ENCODE data around the gene FAM78A.
"Not testable (repeated sequence)": the region's sequence is repeated elsewhere in the genome, so short reads cannot be mapped to it uniquely, and the experiment has no call there.

FAM78A gene

GRCh38 chr9:131259432-131259898 is 16.8 kb downstream of the FAM78A start:
- Mint-ChIP-seq H3K36me3 (ENCODE audit: insufficient read depth) (peaks cover 89% of the 10 kb centered on the region), H3K27me3 (no peaks in the 10 kb centered on the region), H3K4me3 (no peak overlapping the region), H3K4me1 (ENCODE audit: low read depth in 2 of 2) (peaks cover 46 to 50% of the 10 kb centered on the region in 2 donors), H3K27ac (peak overlapping the region in 1 of 2 donors; percentile 83), H3K9me3 (no peaks in the 10 kb centered on the region)
- DNase-seq (no peak), ATAC-seq (replicated peaks) (no peak)

- no peak overlapping the region for H3K27ac Mint-ChIP-seq
- peaks cover 83% of the 10 kb centered on the region for H3K36me3 Mint-ChIP-seq (ENCODE audit: insufficient read depth)
- no peak overlapping the region for H3K4me3 Mint-ChIP-seq
- H3K27me3 Mint-ChIP-seq, result no peaks in the 10 kb centered on the region
- no peak for DNase-seq
- ATAC-seq (replicated peaks), result no peak
- H3K9me3 Mint-ChIP-seq, result no peaks in the 10 kb centered on the region
- H3K4me1 Mint-ChIP-seq (ENCODE audit: low read depth in 2 of 2), result peaks cover 43 to 51% of the 10 kb centered on the region in 2 donors
Observed at GRCh38 chr9:131258698-131259431, 17.4 kb downstream of the FAM78A start.

GRCh38 chr9:131258186-131258585 is 18.1 kb downstream of the FAM78A start:
- H3K4me1 Mint-ChIP-seq (ENCODE audit: low read depth in 2 of 2), result peaks cover 45 to 52% of the 10 kb centered on the region in 2 donors
- H3K27me3 Mint-ChIP-seq, result no peaks in the 10 kb centered on the region

GRCh38 chr9:131257266-131258025 is 18.9 kb downstream of the FAM78A start:
- peak overlapping the region; percentile 68 to 82 for H3K4me3 Mint-ChIP-seq
- H3K9me3 Mint-ChIP-seq, result no peaks in the 10 kb centered on the region
- peak overlapping the region; percentile 89 to 92 for H3K27ac Mint-ChIP-seq
- H3K27me3 Mint-ChIP-seq, result no peaks in the 10 kb centered on the region
- DNase-seq (no peak), ATAC-seq (replicated peaks) (no peak)
- H3K4me1 Mint-ChIP-seq (ENCODE audit: low read depth in 2 of 2), result peaks cover 44 to 54% of the 10 kb centered on the region in 2 donors
- peaks cover 79% of the 10 kb centered on the region for H3K36me3 Mint-ChIP-seq (ENCODE audit: insufficient read depth)

More at GRCh38 chr9:131258186-131258585, 18.1 kb downstream of the FAM78A start:
- no peaks in the 10 kb centered on the region for H3K9me3 Mint-ChIP-seq
- ATAC-seq (replicated peaks) (no peak), DNase-seq (no peak)
- peak overlapping the region; percentile 47 to 68 for H3K4me3 Mint-ChIP-seq
- peak overlapping the region; percentile 89 to 92 for H3K27ac Mint-ChIP-seq
- H3K36me3 Mint-ChIP-seq (ENCODE audit: insufficient read depth), result peaks cover 79% of the 10 kb centered on the region

- Mint-ChIP-seq H3K4me3 (peak overlapping the region; percentile 68 to 82), H3K4me1 (ENCODE audit: low read depth in 2 of 2) (peaks cover 40 to 55% of the 10 kb centered on the region in 2 donors), H3K9me3 (no peaks in the 10 kb centered on the region), H3K27me3 (no peaks in the 10 kb centered on the region), H3K27ac (peak overlapping the region; percentile 89 to 92), H3K36me3 (ENCODE audit: insufficient read depth) (peaks cover 66% of the 10 kb centered on the region)
- DNase-seq (no peak), ATAC-seq (replicated peaks) (no peak)
Observed at GRCh38 chr9:131255676-131256197, 20.6 kb downstream of the FAM78A start.

- no peak for ATAC-seq (replicated peaks)
- peak overlapping the region; percentile 25 to 89 for H3K27ac Mint-ChIP-seq
- H3K9me3 Mint-ChIP-seq, result no peaks in the 10 kb centered on the region
- H3K4me3 Mint-ChIP-seq, result peak overlapping the region; percentile 38 to 68
- DNase-seq, result no peak
- peaks cover 32 to 49% of the 10 kb centered on the region in 2 donors for H3K4me1 Mint-ChIP-seq (ENCODE audit: low read depth in 2 of 2)
- no peaks in the 10 kb centered on the region for H3K27me3 Mint-ChIP-seq
- peaks cover 58% of the 10 kb centered on the region for H3K36me3 Mint-ChIP-seq (ENCODE audit: insufficient read depth)
Observed at GRCh38 chr9:131254626-131255025, 21.7 kb downstream of the FAM78A start.

- ATAC-seq (replicated peaks) (no peak), DNase-seq (no peak)
- H3K27ac Mint-ChIP-seq, result peak overlapping the region; percentile 93 to 96
- H3K36me3 Mint-ChIP-seq (ENCODE audit: insufficient read depth), result peaks cover 53% of the 10 kb centered on the region
- peak overlapping the region; percentile 68 to 82 for H3K4me3 Mint-ChIP-seq
- no peaks in the 10 kb centered on the region for H3K27me3 Mint-ChIP-seq
- no peaks in the 10 kb centered on the region for H3K9me3 Mint-ChIP-seq
- peaks cover 29 to 45% of the 10 kb centered on the region in 2 donors for H3K4me1 Mint-ChIP-seq (ENCODE audit: low read depth in 2 of 2)
Observed at GRCh38 chr9:131253891-131254491, 22.3 kb downstream of the FAM78A start.

- Mint-ChIP-seq H3K27me3 (no peaks in the 10 kb centered on the region), H3K4me3 (peak overlapping the region; percentile 68 to 82), H3K9me3 (no peaks in the 10 kb centered on the region), H3K27ac (peak overlapping the region; percentile 93 to 96), H3K36me3 (ENCODE audit: insufficient read depth) (peaks cover 36% of the 10 kb centered on the region), H3K4me1 (ENCODE audit: low read depth in 2 of 2) (peaks cover 23 to 34% of the 10 kb centered on the region in 2 donors)
- ATAC-seq (replicated peaks) (no peak), DNase-seq (no peak)
Observed at GRCh38 chr9:131252120-131252519, 24.2 kb downstream of the FAM78A start.

GRCh38 chr9:131246618-131247017 is 29.7 kb downstream of the FAM78A start:
- ATAC-seq (replicated peaks) (no peak), DNase-seq (no peak)
- Mint-ChIP-seq H3K4me1 (ENCODE audit: low read depth in 2 of 2) (peaks cover under 1 to 5% of the 10 kb centered on the region in 2 donors), H3K27me3 (no peaks in the 10 kb centered on the region), H3K9me3 (no peaks in the 10 kb centered on the region), H3K4me3 (no peak overlapping the region), H3K27ac (no peak overlapping the region), H3K36me3 (ENCODE audit: insufficient read depth) (peaks cover 15% of the 10 kb centered on the region)

- H3K27ac Mint-ChIP-seq; H3K36me3 Mint-ChIP-seq (ENCODE audit: insufficient read depth); H3K9me3 Mint-ChIP-seq; DNase-seq; H3K4me3 Mint-ChIP-seq; H3K27me3 Mint-ChIP-seq; ATAC-seq (replicated peaks); H3K4me1 Mint-ChIP-seq (ENCODE audit: low read depth in 2 of 2): not testable (repeated sequence)
Observed at GRCh38 chr9:131244331-131244730, 32.0 kb downstream of the FAM78A start.

GRCh38 chr9:131240047-131240921 is 36.0 kb downstream of the FAM78A start:
- H3K27me3 Mint-ChIP-seq, result no peaks in the 10 kb centered on the region
- no peaks in the 10 kb centered on the region for H3K9me3 Mint-ChIP-seq
- no peak overlapping the region for H3K4me3 Mint-ChIP-seq
- peak overlapping the region in 1 of 2 donors; percentile 95 for H3K27ac Mint-ChIP-seq
- ATAC-seq (replicated peaks) (no peak), DNase-seq (no peak)
- H3K36me3 Mint-ChIP-seq (ENCODE audit: insufficient read depth), result peaks cover 22% of the 10 kb centered on the region
- H3K4me1 Mint-ChIP-seq (ENCODE audit: low read depth in 2 of 2), result peaks cover 21 to 24% of the 10 kb centered on the region in 2 donors

GRCh38 chr9:131239161-131239975 is 36.9 kb downstream of the FAM78A start:
- Mint-ChIP-seq H3K27ac (peak overlapping the region; percentile 95 to 97), H3K36me3 (ENCODE audit: insufficient read depth) (peaks cover 25% of the 10 kb centered on the region), H3K4me1 (ENCODE audit: low read depth in 2 of 2) (peaks cover 25 to 29% of the 10 kb centered on the region in 2 donors), H3K4me3 (peak overlapping the region; percentile 65 to 76), H3K9me3 (no peaks in the 10 kb centered on the region), H3K27me3 (no peaks in the 10 kb centered on the region)
- no peak for ATAC-seq (replicated peaks)
- no peak for DNase-seq
